ENCODE results near the gene VAV1.

Gene VAV1

GRCh38 chr19:6828698-6829633 is 56.5 kb downstream of the VAV1 start (continued):
- no peak for TF ChIP-seq PRDM2 (tag by site-specific recombination; IDR thresholded peaks at IDR 0.05; ENCODE audit: borderline replicate concordance)
- no peak for TF ChIP-seq ZNF791 (tag by site-specific recombination; IDR thresholded peaks at IDR 0.05)
- no peak for TF ChIP-seq PRDM1 (tag by site-specific recombination; IDR thresholded peaks at IDR 0.05)
- TF ChIP-seq ZNF626 (tag by site-specific recombination; IDR thresholded peaks at IDR 0.05) = no peak
- TF ChIP-seq ZNF610 (tag by site-specific recombination; IDR thresholded peaks at IDR 0.05; ENCODE audit: borderline replicate concordance) = no peak
- TF ChIP-seq ZNF274 (IDR thresholded peaks at IDR 0.05; ENCODE audit: low read length) = no peak
- no peak for TF ChIP-seq ZNF274 (tag by site-specific recombination; IDR thresholded peaks at IDR 0.05; ENCODE audit: borderline replicate concordance)
- no peak for TF ChIP-seq ZNF366 (tag by site-specific recombination; conservative IDR thresholded peaks at IDR 0.05)
- TF ChIP-seq ATF2 (tag by site-specific recombination; IDR thresholded peaks at IDR 0.05; ENCODE audit: low read depth) = no peak
- TF ChIP-seq SP7 (tag by site-specific recombination; IDR thresholded peaks at IDR 0.05) = no peak
- no peak for TF ChIP-seq HIC1 (tag by site-specific recombination; IDR thresholded peaks at IDR 0.05)
- TF ChIP-seq PRDM10 (tag by site-specific recombination; IDR thresholded peaks at IDR 0.05) = peak; percentile 92
- TF ChIP-seq OVOL3 (tag by site-specific recombination; IDR thresholded peaks at IDR 0.05) = no peak
- 0 out of 2 replicates have a peak, but pooled peaks have one; percentile 1 for TF ChIP-seq EGR2 (tag by site-specific recombination; IDR thresholded peaks at IDR 0.05; ENCODE audit: low read depth)
- no peak for TF ChIP-seq ZIC2 (tag by site-specific recombination; IDR thresholded peaks at IDR 0.05)
- TF ChIP-seq ZEB2 (tag by site-specific recombination; IDR thresholded peaks at IDR 0.05) = no peak
- peak; percentile 74 for TF ChIP-seq ZNF341 (tag by site-specific recombination; IDR thresholded peaks at IDR 0.05; ENCODE audit: low read depth)
- TF ChIP-seq ZNF18 (tag by site-specific recombination; IDR thresholded peaks at IDR 0.05) = no peak
- no peak for TF ChIP-seq ZNF398 (tag by site-specific recombination; IDR thresholded peaks at IDR 0.05)
- TF ChIP-seq ZNF621 (tag by site-specific recombination; IDR thresholded peaks at IDR 0.05) = no peak
- no peak for TF ChIP-seq ZBTB7A (tag by site-specific recombination; IDR thresholded peaks at IDR 0.05; ENCODE audit: low read depth)
- 0 out of 2 replicates have a peak, but pooled peaks have one; percentile 5 for TF ChIP-seq ZBTB21 (tag by site-specific recombination; IDR thresholded peaks at IDR 0.05)

All from HEK293 (cell line).